OCI-LY3 (cell line): Measurements from ENCODE around the gene ELOVL7.
"Not testable (repeated sequence)": the region's sequence is repeated elsewhere in the genome, so short reads cannot be mapped to it uniquely, and the experiment has no call there.

Experiments used
- CTCF ChIP-seq: fragments of 200-600, 300-600 bp; sonication (generic); IDR thresholded peaks from 2 replicates; pipeline ENCODE4 v1.5.1; 2014; ENCODE audit warnings: antibody characterized with exemption, low read length, low read depth
- EZH2phosphoT487 ChIP-seq: fragments of 200-600 bp; shearing (Covaris generic); IDR thresholded peaks from 2 replicates; pipeline ENCODE4 v1.6.1; 2018; ENCODE audit warnings: antibody characterized with exemption, mixed run types, low read depth

- TF ChIP-seq CTCF, EZH2phosphoT487: not testable (repeated sequence)
These were observed 16.5 kb upstream of the ELOVL7 start for GRCh38 chr5:60860572-60860971.
